Peyer's patch (tissue), 4 donors: ENCODE results near the gene FAM171A1.

ENCODE experiments used
- CTCF ChIP-seq, 6 experiments: fragments of 450-650 bp in 4 of 6; fragments of 200-600 bp in 2 of 6; sonication (generic) in 1 of 6; IDR thresholded peaks; one replicate each; pipeline ENCODE4 v1.5.1; 2017 to 2019; ENCODE audit warnings: antibody characterized with exemption in 6 of 6, mild to moderate bottlenecking in 3 of 6, moderate library complexity in 1 of 6
- POLR2A ChIP-seq, 2 donors: fragments of 450-650 bp; IDR thresholded peaks; one replicate each; pipeline ENCODE4 v1.5.1; 2017; ENCODE audit warnings: antibody characterized with exemption in 2 of 2, mild to moderate bottlenecking in 2 of 2, moderate library complexity in 2 of 2

GRCh38 chr10:15411010-15411409 is 39.9 kb upstream of the FAM171A1 start:
- TF ChIP-seq CTCF (IDR thresholded peaks at IDR 0.05), result no peak
- TF ChIP-seq POLR2A (IDR thresholded peaks at IDR 0.05), result no peak
